ENCODE data around the gene PIK3R3.

The PIK3R3 gene

DNA sequence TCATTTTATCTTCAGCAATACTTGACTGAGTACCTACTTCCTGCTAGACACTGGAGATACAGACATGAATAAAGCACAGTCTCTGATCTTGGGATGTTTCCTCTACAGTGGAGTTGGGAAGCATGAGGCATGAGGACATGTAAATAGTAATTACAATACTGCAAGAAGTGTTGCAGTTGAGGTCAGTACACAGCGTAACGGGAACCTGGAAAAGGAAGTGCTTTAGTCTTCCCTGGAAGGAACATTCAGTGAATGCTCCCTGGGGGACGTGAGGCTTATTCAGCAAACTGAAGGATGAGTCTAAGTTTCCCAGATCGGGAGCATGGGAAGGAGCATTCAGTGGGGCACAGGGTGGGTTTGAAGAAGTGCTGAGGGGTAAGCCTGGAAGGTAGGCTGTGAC, 112.4 kb downstream of the PIK3R3 start:
- DNase-seq, result no peak

DNA sequence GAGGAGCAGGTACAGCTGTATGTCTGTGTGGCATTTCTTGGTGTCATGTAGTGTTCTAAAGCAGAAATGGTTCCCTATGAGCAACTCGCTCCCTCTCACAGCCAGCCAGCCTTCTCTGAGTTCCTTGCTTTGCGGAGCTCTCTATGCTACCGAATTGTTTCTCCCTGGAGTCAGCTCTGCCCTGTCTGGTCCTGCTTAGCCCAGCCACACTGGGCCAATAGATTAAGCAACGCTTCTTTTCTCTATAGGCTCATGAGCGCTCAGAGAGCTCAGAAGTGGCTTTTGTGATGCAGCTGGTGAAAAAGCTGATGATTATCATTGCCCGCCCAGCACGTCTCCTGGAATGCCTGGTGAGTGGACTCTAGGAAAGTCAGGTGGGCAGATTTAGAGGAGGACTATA, 113.1 kb downstream of the PIK3R3 start:
- no peak for DNase-seq

DNA sequence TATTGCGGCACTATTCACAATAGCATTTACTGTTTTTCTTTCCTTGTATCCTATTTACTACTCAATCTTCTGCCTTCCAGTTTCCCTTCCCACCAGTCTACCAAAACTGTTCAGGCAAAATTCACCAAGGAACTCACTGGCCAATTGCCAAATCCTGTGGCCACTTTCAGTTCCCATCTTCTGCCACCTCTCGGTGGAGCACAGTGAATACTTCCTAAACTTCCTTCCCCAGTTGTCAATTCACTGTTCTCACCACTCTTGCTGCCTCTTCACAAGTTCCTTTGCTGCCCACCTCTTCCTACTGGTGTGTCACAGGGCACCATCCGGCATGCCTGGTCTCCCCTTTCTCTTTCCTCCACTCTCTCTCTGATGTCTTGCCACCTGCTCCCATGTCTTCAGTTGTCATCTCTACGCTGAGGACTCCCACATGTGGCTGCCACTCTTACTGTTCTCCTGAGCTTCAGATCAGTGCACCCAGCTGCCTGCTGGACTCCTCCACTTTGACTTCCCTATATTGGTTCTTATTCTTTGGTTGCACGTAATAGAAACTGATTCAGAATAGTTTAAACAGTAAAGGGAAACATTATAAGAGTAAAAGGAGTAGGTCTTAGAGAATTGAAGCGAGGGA, 114.4 kb downstream of the PIK3R3 start:
- no peak for DNase-seq

DNA sequence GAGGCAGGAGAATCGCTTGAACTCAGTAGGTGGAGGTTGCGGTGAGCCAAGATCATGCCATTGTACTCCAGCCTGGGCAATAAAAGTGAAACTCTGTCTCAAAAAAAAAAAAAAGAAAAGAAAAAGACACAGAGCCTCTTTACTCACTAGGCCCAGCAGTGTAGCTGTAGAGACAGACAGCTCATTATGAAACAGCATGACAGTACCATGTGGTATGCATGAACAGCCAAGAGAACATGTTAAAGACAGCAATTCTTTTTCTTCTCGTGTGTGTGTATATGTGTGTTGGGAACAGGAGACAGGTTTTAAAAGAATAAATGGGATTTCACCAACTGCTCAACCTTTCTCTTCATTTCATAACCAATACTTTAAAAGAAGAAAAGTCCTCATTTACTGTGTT, 118.8 kb downstream of the PIK3R3 start:
- DNase-seq, result no peak

DNA sequence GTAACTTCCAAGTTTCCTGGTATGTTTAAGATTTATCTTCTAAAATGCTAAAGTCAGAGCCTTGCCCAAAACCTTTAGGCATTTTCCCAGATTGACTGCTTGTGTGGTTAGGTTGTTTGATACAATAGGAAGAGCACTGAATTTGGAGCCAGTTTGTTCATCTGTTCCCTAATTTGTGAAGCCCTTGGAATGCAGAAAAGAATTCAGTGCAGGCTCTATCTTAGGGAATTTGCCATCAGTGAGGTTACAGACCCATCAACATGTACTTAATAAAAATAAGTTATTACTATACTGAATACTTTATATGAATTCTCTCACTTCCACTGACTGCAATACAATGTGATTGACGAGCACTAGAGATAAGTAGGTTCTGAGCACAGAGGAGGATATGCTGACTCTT, 120.2 kb downstream of the PIK3R3 start:
- DNase-seq, result no peak

DNA sequence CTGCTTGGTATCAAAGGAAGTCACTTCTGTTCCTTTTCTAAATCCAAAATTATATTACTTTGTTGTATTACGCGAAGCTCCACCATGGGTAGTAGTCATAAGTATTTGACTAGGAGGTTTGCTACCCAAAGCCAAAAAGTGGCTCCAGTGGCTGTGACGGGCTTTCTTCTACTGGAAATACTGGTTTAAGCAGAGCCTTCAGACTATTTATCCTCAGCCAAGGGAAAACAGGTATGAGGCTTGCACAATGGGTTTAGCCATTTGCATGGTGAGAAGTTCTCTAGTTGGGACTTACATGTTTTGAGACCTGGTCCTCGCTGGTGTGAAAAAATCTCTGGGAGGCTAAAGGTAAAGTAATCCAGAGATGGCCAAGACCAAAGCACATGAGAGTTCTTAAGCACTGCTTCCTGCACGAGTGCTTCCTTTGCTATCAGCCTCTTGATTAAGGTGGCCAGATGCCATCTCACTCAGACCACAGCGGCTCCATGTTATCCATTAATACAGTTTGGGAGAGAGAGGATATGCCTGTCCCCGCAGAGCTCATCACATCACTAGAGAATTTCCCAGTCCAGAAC, 121.2 kb downstream of the PIK3R3 start:
- DNase-seq, result no peak

GRCh38 chr1:46010611-46011010, 121.8 kb downstream of the PIK3R3 start:
- no peak for DNase-seq

DNA sequence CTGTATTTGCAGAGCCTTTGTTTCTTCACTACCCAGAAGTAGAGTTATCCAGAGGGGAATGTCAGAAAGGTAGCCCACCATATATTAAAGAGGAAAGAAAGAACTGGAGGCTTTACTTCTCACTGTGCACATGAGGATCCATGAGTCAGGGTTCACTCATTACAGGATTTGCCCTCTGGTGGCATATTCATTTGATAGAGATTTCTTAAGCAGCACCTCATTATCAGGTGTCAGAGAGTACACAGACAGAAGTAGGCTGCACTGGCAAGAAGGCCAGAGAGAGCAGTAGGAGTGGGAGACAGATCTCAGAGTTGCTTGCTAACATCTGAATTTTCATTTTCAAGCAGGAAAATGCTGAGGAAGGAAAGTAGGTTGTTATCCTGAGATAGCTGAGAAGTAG, 123.8 kb downstream of the PIK3R3 start:
- DNase-seq, result no peak

GRCh38 chr1:46005594-46005993, 126.8 kb downstream of the PIK3R3 start:
- DNase-seq, result no peak

GRCh38 chr1:46004492-46004891, 127.9 kb downstream of the PIK3R3 start:
- no peak for DNase-seq

DNA sequence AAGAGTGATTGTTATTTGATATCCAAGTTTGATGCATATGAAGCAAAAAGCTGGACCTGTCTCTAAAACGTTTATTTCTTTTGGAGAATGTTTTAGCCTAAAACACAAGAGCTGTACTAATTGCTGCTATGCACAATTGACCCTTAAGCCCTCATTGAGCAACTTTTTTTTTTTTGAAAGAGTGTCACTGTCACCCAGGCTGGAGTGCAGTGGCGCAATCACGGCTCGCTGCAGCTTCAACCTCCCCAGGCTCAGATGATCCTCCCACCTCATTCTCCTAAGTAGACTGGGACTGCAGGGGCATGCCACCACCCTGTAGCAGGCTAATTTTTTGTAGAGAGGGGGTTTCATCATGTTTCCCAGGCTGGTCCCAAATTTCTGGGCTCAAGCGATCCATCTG, 129.1 kb downstream of the PIK3R3 start:
- DNase-seq, result no peak

DNA sequence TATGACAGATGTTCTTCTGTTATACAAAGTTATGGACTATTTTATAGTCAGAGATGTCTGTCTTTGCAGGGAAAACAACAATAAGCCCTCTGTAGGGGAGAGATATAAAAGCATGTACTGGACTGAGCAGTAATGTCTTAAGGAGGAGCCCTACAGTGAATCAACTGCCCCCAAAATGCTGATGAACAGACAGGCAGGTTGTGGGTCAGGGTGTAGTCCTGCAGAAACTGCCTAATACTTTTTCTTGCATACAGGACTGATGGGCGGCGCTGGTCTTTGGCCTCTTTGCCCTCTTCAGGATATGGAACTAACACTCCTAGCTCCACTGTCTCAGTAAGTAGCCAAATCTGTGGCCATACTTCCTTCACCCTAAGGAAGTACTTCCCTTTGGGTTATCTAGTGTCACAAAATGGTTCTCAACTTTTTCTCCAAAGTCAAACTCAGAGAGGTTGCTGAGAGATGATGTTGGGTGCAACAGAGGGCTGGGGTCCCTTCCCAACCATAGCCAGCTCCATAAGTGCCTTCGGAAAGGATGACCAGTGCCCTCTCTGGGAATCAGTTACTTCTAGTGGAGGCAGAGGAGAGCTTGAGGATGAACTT, 129.8 kb downstream of the PIK3R3 start:
- DNase-seq, result no peak

- DNase-seq, result no peak
These were observed 131.2 kb downstream of the PIK3R3 start for GRCh38 chr1:46001081-46001785.

DNA sequence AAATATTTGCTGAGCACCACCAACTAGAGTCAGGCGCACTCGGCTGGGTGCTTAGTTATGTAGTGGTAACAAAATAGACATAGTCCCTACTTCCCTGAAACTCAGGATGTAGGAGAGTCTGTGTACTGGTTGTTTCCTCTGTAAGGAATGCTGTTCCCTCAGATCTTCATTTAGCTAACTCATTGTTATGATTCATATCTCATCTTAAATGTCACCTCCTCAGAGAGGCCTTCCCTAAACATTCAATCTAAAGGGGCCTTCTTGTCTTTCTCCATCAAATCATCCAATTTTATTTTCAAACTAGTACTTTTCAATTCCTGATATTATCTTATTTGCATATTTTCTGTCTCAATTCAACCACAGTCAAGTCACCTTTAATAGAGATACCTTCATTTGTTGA, 132.9 kb downstream of the PIK3R3 start:
- DNase-seq, result no peak

GRCh38 chr1:45998020-45998617, 134.3 kb downstream of the PIK3R3 start:
- DNase-seq, result no peak

DNA sequence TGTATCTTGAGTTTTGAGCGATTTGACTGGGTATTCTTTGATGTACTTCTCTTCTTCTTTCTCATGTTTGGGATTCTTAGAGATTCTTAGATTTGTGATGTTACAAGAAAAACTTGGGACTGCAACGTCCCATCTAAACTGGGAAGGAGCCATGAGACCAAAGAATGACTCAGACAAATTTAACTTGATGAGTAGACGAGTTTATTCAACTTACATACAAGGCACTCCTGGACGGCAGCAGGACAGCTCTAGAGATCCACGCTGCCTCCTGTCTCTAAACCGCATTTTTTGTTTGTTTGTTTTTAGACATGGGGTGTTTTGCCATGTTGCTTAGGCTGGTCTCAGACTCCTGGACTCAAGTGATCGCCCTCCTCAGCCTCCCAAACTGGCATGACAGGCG, 137.1 kb downstream of the PIK3R3 start:
- no peak for DNase-seq

DNA sequence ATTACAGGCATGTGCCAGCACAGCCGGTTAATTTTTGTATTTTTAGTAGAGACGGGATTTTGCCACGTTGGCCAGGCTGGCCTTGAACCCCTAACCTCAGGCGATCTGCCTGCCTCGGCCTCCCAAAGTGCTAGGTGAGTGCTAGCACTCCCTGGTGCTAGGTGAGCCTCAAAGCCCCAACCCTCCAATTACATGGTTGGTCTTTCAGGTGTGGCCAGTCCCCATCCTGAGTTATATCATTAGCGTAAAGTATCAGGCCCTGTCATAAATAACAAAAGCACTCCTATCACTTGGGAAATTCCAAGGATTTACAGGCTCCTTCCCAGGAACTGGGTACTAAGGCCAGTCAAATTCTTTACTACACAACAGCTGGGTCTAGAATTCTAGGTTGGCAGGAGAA, 138.0 kb downstream of the PIK3R3 start:
- DNase-seq, result no peak
